ENCODE data around the gene BSPRY. TPM values are rescaled to one million over a fixed set of nuclear protein-coding genes. Genes with fewer than 3 reads are reported as not detected.

Gene BSPRY
- total RNA-seq, 1 donor, result not detected

DNA sequence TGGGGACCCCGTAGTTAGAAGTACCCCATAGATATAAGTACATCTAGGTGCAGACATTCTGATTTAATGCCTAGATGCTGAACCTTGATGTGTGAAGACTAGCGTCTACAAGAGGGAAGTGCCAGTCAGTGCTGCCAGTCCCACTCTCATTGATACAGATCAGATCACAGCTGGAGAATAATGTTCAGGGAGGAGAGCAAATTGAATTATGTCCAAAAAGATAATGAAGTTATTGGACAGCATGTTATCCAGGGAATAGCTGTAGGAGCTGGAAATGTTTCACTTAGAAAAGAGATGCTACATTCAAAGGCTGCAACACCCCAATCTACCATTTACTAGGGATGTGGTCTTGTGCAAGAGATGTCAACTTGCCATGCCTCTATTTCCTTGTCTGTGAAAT is 30.3 kb upstream of the BSPRY start:
- TF ChIP-seq, protein P1, sequence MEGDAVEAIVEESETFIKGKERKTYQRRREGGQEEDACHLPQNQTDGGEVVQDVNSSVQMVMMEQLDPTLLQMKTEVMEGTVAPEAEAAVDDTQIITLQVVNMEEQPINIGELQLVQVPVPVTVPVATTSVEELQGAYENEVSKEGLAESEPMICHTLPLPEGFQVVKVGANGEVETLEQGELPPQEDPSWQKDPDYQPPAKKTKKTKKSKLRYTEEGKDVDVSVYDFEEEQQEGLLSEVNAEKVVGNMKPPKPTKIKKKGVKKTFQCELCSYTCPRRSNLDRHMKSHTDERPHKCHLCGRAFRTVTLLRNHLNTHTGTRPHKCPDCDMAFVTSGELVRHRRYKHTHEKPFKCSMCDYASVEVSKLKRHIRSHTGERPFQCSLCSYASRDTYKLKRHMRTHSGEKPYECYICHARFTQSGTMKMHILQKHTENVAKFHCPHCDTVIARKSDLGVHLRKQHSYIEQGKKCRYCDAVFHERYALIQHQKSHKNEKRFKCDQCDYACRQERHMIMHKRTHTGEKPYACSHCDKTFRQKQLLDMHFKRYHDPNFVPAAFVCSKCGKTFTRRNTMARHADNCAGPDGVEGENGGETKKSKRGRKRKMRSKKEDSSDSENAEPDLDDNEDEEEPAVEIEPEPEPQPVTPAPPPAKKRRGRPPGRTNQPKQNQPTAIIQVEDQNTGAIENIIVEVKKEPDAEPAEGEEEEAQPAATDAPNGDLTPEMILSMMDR (IDR thresholded peaks at IDR 0.05; ENCODE audit: insufficient read depth, low read depth, low read length), result no peak
- no peak overlapping the region for H3K4me3 ChIP-seq (ENCODE audit: low read depth, low read length)
- DNase-seq (ENCODE audit: low read depth), result no peak

DNA sequence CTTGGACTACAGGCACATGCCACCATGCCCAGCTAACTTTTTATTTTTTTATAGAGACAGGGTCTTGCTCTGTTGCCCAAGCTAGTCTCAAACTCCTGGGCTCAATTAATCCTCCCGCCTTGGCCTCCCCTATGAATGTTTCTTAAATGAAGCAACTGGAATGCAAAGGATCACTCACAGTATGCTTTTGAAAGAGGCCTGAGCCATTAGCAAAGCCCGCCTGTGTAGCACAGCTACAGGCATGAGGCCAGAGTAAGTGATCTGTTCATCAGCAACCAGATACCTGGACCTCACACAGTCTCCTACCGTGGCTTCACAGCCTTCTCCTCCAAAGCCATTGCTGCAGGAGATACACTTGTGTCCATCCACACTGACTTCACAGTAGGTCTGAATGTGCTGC is 29.3 kb upstream of the BSPRY start:
- TF ChIP-seq, protein P1 (IDR thresholded peaks at IDR 0.05; ENCODE audit: insufficient read depth, low read depth, low read length), result no peak
- no peak for DNase-seq (ENCODE audit: low read depth)

GRCh38 chr9:113322671-113323070 is 26.7 kb upstream of the BSPRY start:
- DNase-seq (ENCODE audit: low read depth), result no peak
- TF ChIP-seq, protein P1 (IDR thresholded peaks at IDR 0.05; ENCODE audit: insufficient read depth, low read depth, low read length), result no peak
- no peak overlapping the region for H3K4me3 ChIP-seq (ENCODE audit: low read depth, low read length)

More for the DNA sequence above, 29.3 kb upstream of the BSPRY start:
- H3K4me3 ChIP-seq (ENCODE audit: low read depth, low read length), result no peak overlapping the region

DNA sequence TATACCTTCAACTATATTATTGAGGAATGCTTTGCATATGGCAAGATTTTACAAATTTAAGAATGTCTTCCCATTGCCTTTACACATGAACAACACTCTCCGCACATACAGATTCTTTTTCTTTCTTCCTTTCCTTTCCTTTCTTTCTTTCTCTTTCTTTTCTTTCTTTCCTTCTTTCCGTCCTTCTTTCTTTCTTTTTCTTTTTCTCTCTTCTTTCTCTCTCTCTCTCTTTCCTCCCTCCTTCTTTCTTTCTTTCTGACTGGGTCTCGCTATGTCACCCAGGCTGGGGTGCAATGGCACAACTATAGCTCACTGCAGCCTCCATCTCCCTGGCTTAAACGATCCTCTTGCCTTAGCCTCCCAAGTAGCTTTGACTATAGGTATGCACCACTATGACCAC is 23.1 kb upstream of the BSPRY start:
- no peak for DNase-seq (ENCODE audit: low read depth)
- no peak overlapping the region for H3K4me3 ChIP-seq (ENCODE audit: low read depth, low read length)
- TF ChIP-seq, protein P1 (IDR thresholded peaks at IDR 0.05; ENCODE audit: insufficient read depth, low read depth, low read length), result no peak

GRCh38 chr9:113328045-113328782 is 21.1 kb upstream of the BSPRY start:
- TF ChIP-seq, protein P1 (IDR thresholded peaks at IDR 0.05; ENCODE audit: insufficient read depth, low read depth, low read length), result no peak
- no peak for DNase-seq (ENCODE audit: low read depth)
- H3K4me3 ChIP-seq (ENCODE audit: low read depth, low read length), result no peak overlapping the region

DNA sequence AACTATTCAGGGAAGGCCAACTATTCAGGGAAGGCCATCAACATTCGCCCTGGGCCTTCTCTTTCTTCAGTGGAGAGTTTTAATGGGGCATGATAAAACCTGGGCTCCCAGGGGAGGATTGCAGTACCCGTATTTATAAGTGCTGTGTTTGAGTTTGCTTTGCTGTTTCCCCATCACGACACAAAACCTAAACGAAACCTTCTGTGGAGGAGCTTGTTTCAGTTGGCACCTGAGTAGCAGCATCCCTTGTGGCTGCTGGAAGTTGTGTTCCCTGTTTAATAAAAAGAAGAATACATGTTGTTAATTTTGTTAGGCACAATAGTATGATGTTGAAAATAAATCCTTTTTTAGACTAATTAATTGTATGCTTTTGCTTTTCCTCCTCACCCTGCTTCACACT is 17.6 kb upstream of the BSPRY start:
- no peak overlapping the region for H3K4me3 ChIP-seq (ENCODE audit: low read depth, low read length)
- DNase-seq (ENCODE audit: low read depth), result no peak
- TF ChIP-seq, protein P1 (IDR thresholded peaks at IDR 0.05; ENCODE audit: insufficient read depth, low read depth, low read length), result no peak

- DNase-seq (ENCODE audit: low read depth), result no peak
- TF ChIP-seq, protein P1 (IDR thresholded peaks at IDR 0.05; ENCODE audit: insufficient read depth, low read depth, low read length), result no peak
- H3K4me3 ChIP-seq (ENCODE audit: low read depth, low read length), result no peak overlapping the region
Measured at GRCh38 chr9:113337714-113338113, 11.6 kb upstream of the BSPRY start.

Measured in fibroblast of villous mesenchyme (primary cell).